Osteocyte (in vitro differentiated cells): ENCODE results near the gene ITK. TPM values are rescaled to one million over a fixed set of nuclear protein-coding genes. Genes with fewer than 3 reads are reported as not detected.

Experiments used
- DNase-seq: peaks from one replicate; pipeline ENCODE4 v3.0.0; 2021; ENCODE audit warnings: mixed read lengths; ENCODE audit not compliant: unreplicated experiment; ENCODE audit errors: extremely low spot score
- H3K27ac Mint-ChIP-seq: one replicate; pipeline ENCODE4 v1.8.0; 2021; ENCODE audit warnings: mild to moderate bottlenecking, mixed read lengths; ENCODE audit not compliant: unreplicated experiment
- H3K27me3 Mint-ChIP-seq: one replicate; pipeline ENCODE4 v1.8.0; 2021; ENCODE audit warnings: mixed read lengths; ENCODE audit not compliant: unreplicated experiment
- H3K36me3 Mint-ChIP-seq: one replicate; pipeline ENCODE4 v1.8.0; 2021; ENCODE audit warnings: mixed read lengths; ENCODE audit not compliant: unreplicated experiment
- H3K4me1 Mint-ChIP-seq: one replicate; pipeline ENCODE4 v1.8.0; 2021; ENCODE audit warnings: mixed read lengths; ENCODE audit not compliant: unreplicated experiment
- H3K4me3 Mint-ChIP-seq: one replicate; pipeline ENCODE4 v1.8.0; 2021; ENCODE audit warnings: mild to moderate bottlenecking, moderate library complexity, mixed read lengths; ENCODE audit not compliant: unreplicated experiment
- H3K9me3 Mint-ChIP-seq: one replicate; pipeline ENCODE4 v1.8.0; 2021; ENCODE audit warnings: mixed read lengths; ENCODE audit not compliant: unreplicated experiment
- total RNA-seq: library from RNA; stranded (reverse); gene quantifications from 2 replicates; pipeline ENCODE4 v1.2.1, GENCODE V29; 2021
- TF ChIP-seq, protein P1 (sequence below): fragments of 200-600 bp; sonication (generic); IDR thresholded peaks from 2 replicates; pipeline ENCODE4 v1.5.0; 2021; ENCODE audit warnings: antibody characterized with exemption, mild to moderate bottlenecking, moderate library complexity

ITK gene
- total RNA-seq, 1 donor from 2014 or later, result not detected

GRCh38 chr5:157292599-157292998, 112.0 kb downstream of the ITK start:
- Mint-ChIP-seq H3K36me3 (peaks cover 13% of the 10 kb centered on the region), H3K27me3 (no peaks in the 10 kb centered on the region), H3K4me1 (peaks cover 19% of the 10 kb centered on the region), H3K27ac (no peak overlapping the region), H3K4me3 (no peak overlapping the region), H3K9me3 (no peaks in the 10 kb centered on the region)
- TF ChIP-seq, protein P1, sequence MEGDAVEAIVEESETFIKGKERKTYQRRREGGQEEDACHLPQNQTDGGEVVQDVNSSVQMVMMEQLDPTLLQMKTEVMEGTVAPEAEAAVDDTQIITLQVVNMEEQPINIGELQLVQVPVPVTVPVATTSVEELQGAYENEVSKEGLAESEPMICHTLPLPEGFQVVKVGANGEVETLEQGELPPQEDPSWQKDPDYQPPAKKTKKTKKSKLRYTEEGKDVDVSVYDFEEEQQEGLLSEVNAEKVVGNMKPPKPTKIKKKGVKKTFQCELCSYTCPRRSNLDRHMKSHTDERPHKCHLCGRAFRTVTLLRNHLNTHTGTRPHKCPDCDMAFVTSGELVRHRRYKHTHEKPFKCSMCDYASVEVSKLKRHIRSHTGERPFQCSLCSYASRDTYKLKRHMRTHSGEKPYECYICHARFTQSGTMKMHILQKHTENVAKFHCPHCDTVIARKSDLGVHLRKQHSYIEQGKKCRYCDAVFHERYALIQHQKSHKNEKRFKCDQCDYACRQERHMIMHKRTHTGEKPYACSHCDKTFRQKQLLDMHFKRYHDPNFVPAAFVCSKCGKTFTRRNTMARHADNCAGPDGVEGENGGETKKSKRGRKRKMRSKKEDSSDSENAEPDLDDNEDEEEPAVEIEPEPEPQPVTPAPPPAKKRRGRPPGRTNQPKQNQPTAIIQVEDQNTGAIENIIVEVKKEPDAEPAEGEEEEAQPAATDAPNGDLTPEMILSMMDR, result no peak
- DNase-seq, result no peak

DNA sequence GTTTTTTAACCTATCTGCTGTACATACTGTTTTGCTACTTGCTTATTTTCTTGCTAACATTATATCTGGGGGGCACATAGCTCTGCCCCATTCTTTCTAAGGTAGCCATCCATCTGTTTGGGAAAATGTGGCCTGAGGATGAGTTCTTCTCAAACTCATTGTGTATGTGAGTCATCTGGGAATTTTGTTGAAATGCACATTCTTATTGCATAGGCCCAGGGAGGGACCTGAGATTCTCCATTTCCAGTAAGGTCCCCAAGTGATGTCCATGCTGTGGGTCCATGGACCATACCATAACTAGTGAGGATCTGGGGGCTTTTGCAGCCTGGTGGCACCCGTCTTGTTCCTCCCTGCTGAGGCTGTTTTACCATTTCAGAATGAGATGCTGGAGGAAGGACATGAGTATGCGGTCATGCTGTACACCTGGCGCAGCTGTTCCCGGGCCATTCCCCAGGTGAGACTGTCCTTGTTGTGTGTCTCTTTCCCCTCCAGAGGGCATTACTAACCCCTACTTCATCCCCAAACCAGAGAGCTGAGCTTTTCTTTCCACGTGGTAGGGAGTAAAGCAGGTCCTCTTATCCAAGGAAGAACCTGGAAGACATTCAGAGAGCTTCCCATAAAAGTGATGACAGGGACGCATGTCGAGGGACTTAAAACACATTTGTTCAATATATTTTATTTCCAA, 113.9 kb downstream of the ITK start:
- H3K4me3 Mint-ChIP-seq, result no peak overlapping the region
- no peak overlapping the region for H3K27ac Mint-ChIP-seq
- H3K4me1 Mint-ChIP-seq, result peaks cover 19% of the 10 kb centered on the region
- DNase-seq, result peak; percentile 46
- TF ChIP-seq, protein P1, result no peak
- H3K9me3 Mint-ChIP-seq, result no peaks in the 10 kb centered on the region
- peaks cover 15% of the 10 kb centered on the region for H3K36me3 Mint-ChIP-seq
- H3K27me3 Mint-ChIP-seq, result no peaks in the 10 kb centered on the region

DNA sequence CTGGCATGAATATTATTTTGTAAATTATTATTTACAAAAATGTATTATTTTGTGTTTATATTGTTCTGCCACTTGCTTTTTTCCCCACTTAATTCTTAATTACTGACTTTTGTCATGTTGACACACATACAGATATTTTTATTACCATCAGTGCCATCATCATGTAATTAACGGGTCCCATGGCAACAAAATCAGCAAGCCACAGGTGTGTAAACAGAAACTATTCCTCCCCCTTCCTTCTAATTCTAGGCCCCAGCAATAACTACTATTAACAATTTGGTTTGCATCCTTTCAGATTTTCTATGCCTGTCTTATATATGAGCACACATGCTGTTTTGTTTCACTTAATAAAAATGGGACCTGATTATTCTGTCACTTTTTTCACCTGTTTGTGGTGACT, 114.6 kb downstream of the ITK start:
- Mint-ChIP-seq H3K27ac (no peak overlapping the region), H3K36me3 (peaks cover 15% of the 10 kb centered on the region)

DNA sequence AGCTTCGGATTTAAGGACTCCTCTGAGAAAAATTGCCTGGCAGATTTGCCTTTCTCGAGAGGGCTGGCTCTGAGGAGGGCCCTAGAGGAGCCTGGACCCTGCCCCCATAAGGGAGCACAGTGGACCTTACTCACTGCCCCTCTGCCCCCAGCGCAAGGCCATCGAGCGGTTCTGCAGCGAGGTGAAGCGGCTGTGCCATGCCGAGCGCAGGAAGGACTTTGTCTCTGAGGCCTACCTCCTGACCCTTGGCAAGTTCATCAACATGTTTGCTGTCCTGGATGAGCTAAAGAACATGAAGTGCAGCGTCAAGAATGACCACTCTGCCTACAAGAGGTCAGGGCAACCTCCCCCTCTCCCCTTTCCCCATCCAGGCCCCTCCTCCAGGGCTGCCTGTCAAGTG, 119.9 kb downstream of the ITK start:
- TF ChIP-seq, protein P1, result no peak
- Mint-ChIP-seq H3K4me1 (no peaks in the 10 kb centered on the region), H3K27ac (no peak overlapping the region), H3K27me3 (no peaks in the 10 kb centered on the region), H3K9me3 (no peaks in the 10 kb centered on the region), H3K4me3 (no peak overlapping the region), H3K36me3 (peaks cover 15% of the 10 kb centered on the region)
- peak; percentile 48 for DNase-seq

More for the DNA sequence above, 114.6 kb downstream of the ITK start:
- no peak overlapping the region for H3K4me3 Mint-ChIP-seq
- no peaks in the 10 kb centered on the region for H3K9me3 Mint-ChIP-seq
- H3K4me1 Mint-ChIP-seq, result peaks cover 16% of the 10 kb centered on the region
- no peak for DNase-seq
- TF ChIP-seq, protein P1, result no peak
- H3K27me3 Mint-ChIP-seq, result no peaks in the 10 kb centered on the region

DNA sequence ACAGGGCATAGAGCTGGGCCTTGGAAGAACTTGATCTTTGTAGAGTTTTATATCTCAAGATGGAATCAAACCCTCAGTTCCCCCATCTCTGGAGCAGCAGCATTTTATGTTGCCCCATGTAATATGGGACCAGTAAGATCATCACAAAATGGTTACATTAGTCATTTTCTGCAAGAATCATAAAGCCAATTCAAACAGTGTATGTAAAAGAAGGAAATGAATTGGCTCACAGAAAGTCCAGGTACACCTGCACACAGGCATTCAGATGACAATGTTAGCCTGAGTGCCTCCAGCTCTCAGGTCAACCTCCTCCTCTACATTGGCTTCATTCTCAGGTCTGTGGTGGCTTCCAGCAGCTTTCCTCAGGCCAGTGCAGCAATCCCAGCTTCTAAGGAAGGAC, 120.4 kb downstream of the ITK start:
- Mint-ChIP-seq H3K9me3 (no peaks in the 10 kb centered on the region), H3K4me3 (no peak overlapping the region), H3K36me3 (peaks cover 15% of the 10 kb centered on the region), H3K27me3 (no peaks in the 10 kb centered on the region), H3K27ac (no peak overlapping the region), H3K4me1 (no peaks in the 10 kb centered on the region)
- DNase-seq, result no peak
- TF ChIP-seq, protein P1, result no peak
